IPS-NIHi7 (cell line): Measurements from ENCODE around the gene TBC1D5.

ENCODE experiments used
- DNase-seq: peaks from one replicate; pipeline ENCODE4 v3.0.0; 2012; ENCODE audit warnings: mixed read lengths; ENCODE audit errors: extremely low spot score

Gene TBC1D5

DNA sequence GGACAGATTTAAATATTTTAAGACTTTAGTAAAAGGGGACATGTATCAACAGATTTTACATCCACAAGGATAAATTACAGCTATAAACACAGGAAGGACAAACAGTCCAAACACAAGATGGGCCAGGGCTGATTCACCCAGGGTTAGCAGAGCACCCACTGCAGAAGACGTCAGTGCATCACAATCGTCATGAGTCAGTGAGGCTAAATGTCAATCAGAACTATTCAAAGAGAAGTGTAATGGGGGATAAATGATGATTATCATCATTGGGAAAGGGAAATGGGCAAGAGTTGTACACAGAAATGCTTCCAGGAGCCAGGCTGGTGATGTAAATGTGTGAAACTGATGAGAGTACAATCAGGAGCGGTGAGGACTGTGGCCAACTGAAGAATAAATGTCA, 630.8 kb downstream of the TBC1D5 start:
- DNase-seq, result no peak

- DNase-seq, result no peak
Observed at GRCh38 chr3:17110660-17111396, 631.6 kb downstream of the TBC1D5 start.
